Transverse colon (tissue), 4 donors: ENCODE data around the gene NOS3. TPM values are rescaled to one million over a fixed set of nuclear protein-coding genes. Genes with fewer than 3 reads are reported as not detected.

ENCODE experiments used
- DNase-seq: peaks from one replicate; pipeline ENCODE4 v3.0.0-alpha.2; 2019
- H3K27ac ChIP-seq, 4 donors: fragments of 200-600 bp; sonication (generic); 2 replicates each; pipeline ENCODE4 v1.5.1; 2016 to 2018; ENCODE audit warnings: inconsistent platforms in 4 of 4
- H3K27me3 ChIP-seq: fragments of 200-600 bp; sonication (generic); 2 replicates; pipeline ENCODE4 v1.5.1; 2017; ENCODE audit warnings: inconsistent platforms
- H3K36me3 ChIP-seq, 4 donors: fragments of 200-600 bp; sonication (generic); 2 replicates each; pipeline ENCODE4 v1.5.1; 2017 to 2019; ENCODE audit warnings: inconsistent platforms in 4 of 4
- H3K4me1 ChIP-seq, 4 donors: fragments of 200-600 bp; sonication (generic); 2 replicates each; pipeline ENCODE4 v1.5.1; 2017 to 2020; ENCODE audit warnings: inconsistent platforms in 4 of 4
- H3K4me3 ChIP-seq, 4 donors: fragments of 200-600 bp; sonication (generic); 1 replicate in 1 of 4; 2 replicates in 3 of 4; pipeline versions ENCODE4 v1.5.1 to v1.6.1; 2017 to 2019; ENCODE audit warnings: inconsistent platforms in 4 of 4
- H3K9me3 ChIP-seq, 2 donors: fragments of 200-600 bp; sonication (generic); 2 replicates each; pipeline ENCODE4 v1.5.1; 2017 to 2019; ENCODE audit warnings: inconsistent platforms in 2 of 2
- CTCF ChIP-seq, 5 experiments: fragments of 200-600 bp in 3 of 5; fragments of 450-650 bp in 2 of 5; sonication (generic) in 3 of 5; IDR thresholded peaks; 1 replicate in 2 of 5; 2 replicates in 3 of 5; pipeline ENCODE4 v1.5.1; 2016 to 2017; ENCODE audit warnings: antibody characterized with exemption in 5 of 5, inconsistent platforms in 3 of 5, mild to moderate bottlenecking in 2 of 5, moderate library complexity in 1 of 5
- EP300 ChIP-seq: sonication (generic); formaldehyde crosslinking; IDR thresholded peaks from one replicate; pipeline ENCODE4 v1.6.1; 2017; ENCODE audit warnings: antibody characterized with exemption, low read depth
- POLR2A ChIP-seq: fragments of 450-650 bp; IDR thresholded peaks from one replicate; pipeline ENCODE4 v1.6.1; 2016; ENCODE audit warnings: antibody characterized with exemption, mild to moderate bottlenecking, moderate library complexity
- POLR2AphosphoS5 ChIP-seq, 3 donors: sonication (generic); formaldehyde crosslinking; IDR thresholded peaks; one replicate each; pipeline ENCODE4 v1.6.1; 2016; ENCODE audit warnings: antibody characterized with exemption in 3 of 3
- WGBS, 2 donors: methylation state at CpG; one replicate each; pipeline ENCODE4 v1.1.5; 2018; ENCODE audit warnings: low coverage in 1 of 2; 5-methylcytosine and 5-hydroxymethylcytosine counted together
- in situ Hi-C, 4 donors: fragments of 200-750 bp; cut with MboI; loops; one replicate each; pipeline versions ENCODE4 v1.15.0 to v1.15.1; 2017; ENCODE audit warnings: low sequenced_read_pairs in 3 of 4, low pct_ligation_motif_present in 1 of 4, low pct_unique_long_range_greater_than_20kb in 1 of 4
- intact Hi-C: fragments of 100-400 bp; cut with DNase I; formaldehyde crosslinking; loops from one replicate; pipeline ENCODE4 v1.15.1; 2023; ENCODE audit warnings: low total_unique reads
- total RNA-seq, 4 donors: library from RNA; depleted of rRNA; stranded (reverse); fragments of >200 nt; gene quantifications; one replicate each; pipeline ENCODE4 v1.1.0, GENCODE V29; 2016

Gene NOS3
- total RNA-seq, 4 donors from 2014 or later, result 2.5 to 34.2 (median 7.0) TPM

DNA sequence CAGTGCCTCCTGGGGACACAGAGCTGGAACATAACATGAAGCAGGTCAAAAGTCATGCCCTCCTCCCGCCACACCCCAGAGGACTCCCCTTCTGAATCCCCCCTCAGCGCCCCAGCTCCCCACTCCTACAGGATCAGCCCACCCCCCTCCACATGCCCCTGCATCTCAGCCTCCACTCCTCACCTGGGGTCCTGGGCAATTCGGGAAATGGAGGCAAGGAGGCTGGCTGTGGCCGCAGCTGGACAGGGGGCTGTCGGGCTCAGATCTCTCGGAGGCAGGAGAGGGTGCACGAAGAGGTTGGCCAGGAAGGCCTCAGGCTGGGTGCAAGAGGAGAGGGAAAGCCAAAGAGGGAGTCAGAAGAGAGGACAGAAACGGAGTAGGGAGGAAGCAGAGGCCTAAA lies 25.7 kb downstream of the NOS3 start:
- WGBS, 2 donors, result 92 to 96% methylated on average over 4 to 8 of the region's 8 CpGs
- no peak for TF ChIP-seq POLR2AphosphoS5 (IDR thresholded peaks at IDR 0.05)
- TF ChIP-seq CTCF (IDR thresholded peaks at IDR 0.05), result no peak
- TF ChIP-seq EP300, result no peak
- TF ChIP-seq POLR2A, result no peak
- Histone ChIP-seq H3K36me3 (no peaks in the 10 kb centered on the region), H3K4me3 (no peak overlapping the region), H3K27me3 (peaks cover 43% of the 10 kb centered on the region), H3K27ac (no peak overlapping the region), H3K9me3 (no peaks in the 10 kb centered on the region), H3K4me1 (peaks cover 29 to 42% (median 34%) of the 10 kb centered on the region in 4 donors)
- no peak for DNase-seq
- intact Hi-C loops (no loop called here), in situ Hi-C loops (no loop called here)

DNA sequence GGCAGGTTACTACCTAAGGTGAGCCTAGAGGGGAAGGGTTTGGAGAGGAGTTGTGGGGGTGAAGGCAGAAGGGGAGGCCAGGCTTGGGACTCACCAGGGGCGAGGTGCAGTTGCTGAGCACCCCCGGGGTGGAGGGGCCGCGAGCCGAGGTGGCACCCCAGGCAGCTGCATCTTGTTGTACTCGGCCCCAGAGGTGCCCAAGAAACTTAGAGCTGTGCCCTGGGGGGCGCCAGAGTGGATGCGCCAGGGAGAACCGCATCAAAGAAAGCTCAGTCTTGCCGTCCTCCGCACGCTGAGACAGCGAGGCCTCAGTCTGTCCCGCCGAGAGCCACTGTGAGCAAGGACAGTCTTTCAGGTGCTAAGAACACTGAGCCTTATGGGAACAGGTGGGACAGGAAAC lies 26.1 kb downstream of the NOS3 start:
- peaks cover 44% of the 10 kb centered on the region for H3K27me3 ChIP-seq
- intact Hi-C loops, result no loop called here

GRCh38 chr7:151017370-151017952 lies 26.6 kb downstream of the NOS3 start:
- WGBS, 2 donors, result 56 to 60% methylated on average over 6 to 13 of the region's 13 CpGs
- Histone ChIP-seq H3K4me1 (peaks cover 26 to 34% (median 32%) of the 10 kb centered on the region in 4 donors), H3K27me3 (peaks cover 44% of the 10 kb centered on the region), H3K4me3 (peak overlapping the region in 1 of 4 donors; percentile 23), H3K36me3 (no peaks in the 10 kb centered on the region), H3K27ac (no peak overlapping the region), H3K9me3 (no peaks in the 10 kb centered on the region)
- DNase-seq, result no peak
- TF ChIP-seq POLR2A, result no peak
- TF ChIP-seq EP300, result no peak
- no peak for TF ChIP-seq CTCF (IDR thresholded peaks at IDR 0.05)
- no peak for TF ChIP-seq POLR2AphosphoS5 (IDR thresholded peaks at IDR 0.05)
- intact Hi-C loops, result no loop called here
- in situ Hi-C loops, result no loop called here

More for the DNA sequence above, 26.1 kb downstream of the NOS3 start:
- H3K36me3 ChIP-seq, result no peaks in the 10 kb centered on the region
- H3K4me3 ChIP-seq, result no peak overlapping the region
- TF ChIP-seq CTCF (IDR thresholded peaks at IDR 0.05), result no peak
- TF ChIP-seq POLR2AphosphoS5 (IDR thresholded peaks at IDR 0.05), result no peak
- TF ChIP-seq EP300, result no peak
- TF ChIP-seq POLR2A, result no peak
- in situ Hi-C loops, result no loop called here
- H3K9me3 ChIP-seq, result no peaks in the 10 kb centered on the region
- H3K4me1 ChIP-seq, result peaks cover 26 to 39% (median 33%) of the 10 kb centered on the region in 4 donors
- DNase-seq, result no peak
- 80 to 87% methylated on average over 5 to 15 of the region's 15 CpGs for WGBS, 2 donors
- no peak overlapping the region for H3K27ac ChIP-seq

- 12% methylated on average over 34 of the region's 34 CpGs; no CpG with 5 or more reads in 1 of the 2 donors for WGBS, 2 donors
- intact Hi-C loops (no loop called here), in situ Hi-C loops (no loop called here)
- Histone ChIP-seq H3K27ac (no peak overlapping the region), H3K4me3 (peak overlapping the region in 2 of 4 donors; percentile 23 to 43), H3K27me3 (peaks cover 44% of the 10 kb centered on the region), H3K4me1 (peaks cover 22 to 29% (median 27%) of the 10 kb centered on the region in 4 donors), H3K36me3 (no peaks in the 10 kb centered on the region), H3K9me3 (no peaks in the 10 kb centered on the region)
- peak; percentile 77 for DNase-seq
- TF ChIP-seq CTCF (IDR thresholded peaks at IDR 0.05), result peak; percentile 88 to 97 (median 94)
- TF ChIP-seq EP300, result no peak
Observed at GRCh38 chr7:151017953-151018420, 27.2 kb downstream of the NOS3 start.
